ENCODE measurements around the gene IGFBP3.

IGFBP3 gene

DNA sequence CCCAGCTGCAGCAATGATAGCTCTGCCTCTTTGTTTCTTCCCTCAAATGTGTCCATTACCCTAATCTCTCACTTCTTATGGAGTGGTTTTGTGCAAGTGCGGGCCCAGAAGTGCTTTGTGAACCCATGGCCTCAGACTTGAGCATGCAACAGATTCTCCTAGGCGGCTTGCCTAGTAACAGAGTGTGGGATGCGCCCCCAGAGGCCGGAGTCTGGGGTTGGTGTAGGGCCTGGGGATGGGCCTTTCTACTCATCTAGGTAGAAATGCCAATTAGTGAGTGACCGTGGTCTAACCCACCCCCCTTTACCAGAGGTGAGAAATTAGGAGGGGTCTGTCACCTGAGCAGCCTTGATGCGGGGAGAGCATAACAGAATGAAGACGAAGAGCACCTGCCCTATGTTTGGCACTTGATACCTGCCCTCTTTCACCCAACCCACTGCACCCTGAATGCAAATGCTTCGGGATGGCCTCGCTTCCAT, 39.8 kb downstream of the IGFBP3 start:
- Mint-ChIP-seq H3K9me3 (peaks cover 4% of the 10 kb centered on the region), H3K4me3 (no peak overlapping the region), H3K36me3 (no peaks in the 10 kb centered on the region), H3K27ac (no peak overlapping the region), H3K27me3 (peaks cover 17% of the 10 kb centered on the region), H3K4me1 (no peaks in the 10 kb centered on the region)
- ATAC-seq (ENCODE audit: low read depth), result no peak
- no peak for DNase-seq (ENCODE audit: low spot score in 2 of 2)

DNA sequence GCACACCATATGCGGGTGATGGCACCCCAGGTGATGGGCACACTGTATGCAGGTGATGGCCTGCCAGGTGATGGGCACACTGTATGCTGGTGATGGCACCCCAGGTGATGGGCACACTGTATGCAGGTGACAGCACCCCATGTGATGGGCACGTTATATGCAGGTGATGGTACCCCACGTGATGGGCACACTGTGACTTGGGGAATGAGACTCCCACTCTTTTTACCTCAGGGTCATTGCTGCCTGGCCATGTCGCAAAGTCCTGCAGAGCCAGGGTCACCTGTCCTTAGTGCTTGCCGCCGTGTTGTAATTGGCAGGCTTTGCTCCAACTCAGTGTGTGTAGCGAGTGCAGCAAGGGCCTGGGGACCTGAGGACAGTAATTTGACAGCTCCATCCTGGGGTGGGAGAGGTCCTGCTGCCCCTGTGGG, 40.6 kb downstream of the IGFBP3 start:
- H3K27me3 Mint-ChIP-seq, result peaks cover 15% of the 10 kb centered on the region

DNA sequence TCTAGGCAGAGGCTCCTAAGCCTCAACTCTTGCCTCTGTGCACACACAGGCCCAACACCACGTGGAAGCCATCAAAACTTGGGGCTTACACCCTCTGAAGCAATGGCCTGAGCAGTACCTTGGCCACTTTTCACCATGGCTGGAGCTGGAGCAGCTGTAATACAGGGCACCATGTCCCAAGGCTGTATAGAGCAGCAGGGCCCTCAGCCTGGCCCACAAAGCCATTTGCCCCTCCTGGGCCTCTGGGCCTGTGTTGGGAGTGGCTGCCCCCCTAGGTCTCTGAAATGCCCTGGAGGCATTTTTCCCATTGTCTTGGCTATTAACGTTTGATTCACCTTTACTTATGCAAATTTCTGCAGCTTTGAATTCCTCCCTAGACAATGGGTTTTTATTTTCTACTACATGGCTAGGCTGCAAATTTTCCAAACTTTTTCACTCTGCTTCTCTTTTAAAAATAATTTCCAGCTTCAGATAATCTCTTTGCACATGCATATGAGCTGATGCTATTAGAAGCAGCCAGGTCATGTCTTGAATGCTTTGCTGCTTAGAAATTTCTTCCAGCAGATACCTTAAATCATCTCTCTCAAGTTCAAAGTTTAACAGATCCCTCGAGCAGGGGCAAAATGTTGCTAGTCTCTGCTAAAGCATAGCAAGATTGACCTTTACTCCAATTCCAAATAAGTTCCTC, 42.5 kb downstream of the IGFBP3 start:
- DNase-seq (ENCODE audit: low spot score in 2 of 2) (no peak), ATAC-seq (ENCODE audit: low read depth) (no peak)
- Mint-ChIP-seq H3K4me1 (no peaks in the 10 kb centered on the region), H3K4me3 (no peak overlapping the region), H3K27ac (no peak overlapping the region), H3K9me3 (peaks cover 4% of the 10 kb centered on the region), H3K27me3 (peaks cover 5% of the 10 kb centered on the region), H3K36me3 (no peaks in the 10 kb centered on the region)

More for the DNA sequence above, 40.6 kb downstream of the IGFBP3 start:
- ATAC-seq (ENCODE audit: low read depth) (no peak), DNase-seq (ENCODE audit: low spot score in 2 of 2) (no peak)
- peaks cover 4% of the 10 kb centered on the region for H3K9me3 Mint-ChIP-seq
- H3K36me3 Mint-ChIP-seq, result no peaks in the 10 kb centered on the region
- H3K27ac Mint-ChIP-seq, result no peak overlapping the region
- no peaks in the 10 kb centered on the region for H3K4me1 Mint-ChIP-seq
- H3K4me3 Mint-ChIP-seq, result no peak overlapping the region

DNA sequence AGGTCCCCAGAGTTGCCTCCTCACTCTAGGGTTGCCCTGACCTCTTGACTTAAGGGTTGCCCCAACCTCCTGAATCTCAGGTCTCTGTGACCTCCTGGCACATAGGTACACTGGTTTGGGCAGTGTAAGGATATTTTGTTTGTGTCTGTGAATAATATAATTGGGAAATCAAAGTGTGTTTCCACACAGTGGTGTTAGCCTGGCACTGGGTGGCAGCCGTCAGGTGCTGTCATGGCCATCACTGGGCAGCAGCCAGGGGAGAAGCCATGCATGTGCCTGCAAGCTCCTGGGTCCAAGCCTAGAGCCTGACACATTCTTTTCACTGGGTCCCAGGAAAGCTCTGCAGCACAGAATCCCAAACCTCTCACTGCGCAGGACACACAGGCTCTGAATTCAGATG, 44.6 kb downstream of the IGFBP3 start:
- Mint-ChIP-seq H3K36me3 (no peaks in the 10 kb centered on the region), H3K27ac (no peak overlapping the region), H3K27me3 (peaks cover 2% of the 10 kb centered on the region), H3K4me3 (no peak overlapping the region), H3K4me1 (no peaks in the 10 kb centered on the region), H3K9me3 (peaks cover 4% of the 10 kb centered on the region)
- no peak for ATAC-seq (ENCODE audit: low read depth)
- DNase-seq (ENCODE audit: low spot score in 2 of 2), result no peak

DNA sequence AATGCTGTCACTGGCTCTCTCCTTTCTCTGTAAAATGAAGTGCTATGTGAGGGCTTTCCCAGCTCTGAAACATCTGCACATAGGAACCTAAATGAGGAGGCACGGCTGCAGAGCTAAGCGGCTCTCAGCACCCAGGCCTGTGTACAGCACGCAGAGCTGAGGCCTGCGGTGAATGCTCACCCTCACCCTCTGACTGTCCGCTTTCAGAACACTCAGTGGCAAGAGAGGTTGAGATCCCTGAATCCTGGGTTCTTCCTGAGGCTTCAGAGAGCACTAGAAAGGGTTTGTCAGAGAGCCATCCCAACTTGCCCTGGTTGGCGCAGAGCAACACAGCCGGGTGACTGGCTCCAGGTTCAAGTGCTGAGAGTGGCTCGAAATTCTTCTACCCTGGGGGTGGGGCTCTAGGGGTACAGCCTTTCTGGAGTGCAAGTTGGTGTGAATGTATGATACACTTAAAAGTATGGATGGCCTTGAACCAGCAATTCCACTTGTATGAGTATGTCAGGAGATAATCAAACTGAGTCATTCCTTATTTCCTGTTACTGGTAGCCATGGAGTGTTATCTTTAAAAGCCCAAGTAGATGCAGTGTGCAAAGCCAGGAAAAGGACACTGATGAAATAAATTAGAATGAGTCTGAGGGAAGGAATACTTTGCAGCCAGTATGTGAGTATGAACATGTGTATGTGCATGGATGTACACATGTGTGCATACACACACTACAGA, 46.5 kb downstream of the IGFBP3 start:
- ATAC-seq (ENCODE audit: low read depth), result no peak
- Mint-ChIP-seq H3K27me3 (peaks cover 2% of the 10 kb centered on the region), H3K9me3 (peaks cover 4% of the 10 kb centered on the region), H3K4me3 (no peak overlapping the region), H3K4me1 (no peaks in the 10 kb centered on the region), H3K36me3 (no peaks in the 10 kb centered on the region), H3K27ac (no peak overlapping the region)
- DNase-seq (ENCODE audit: low spot score in 2 of 2), result no peak

DNA sequence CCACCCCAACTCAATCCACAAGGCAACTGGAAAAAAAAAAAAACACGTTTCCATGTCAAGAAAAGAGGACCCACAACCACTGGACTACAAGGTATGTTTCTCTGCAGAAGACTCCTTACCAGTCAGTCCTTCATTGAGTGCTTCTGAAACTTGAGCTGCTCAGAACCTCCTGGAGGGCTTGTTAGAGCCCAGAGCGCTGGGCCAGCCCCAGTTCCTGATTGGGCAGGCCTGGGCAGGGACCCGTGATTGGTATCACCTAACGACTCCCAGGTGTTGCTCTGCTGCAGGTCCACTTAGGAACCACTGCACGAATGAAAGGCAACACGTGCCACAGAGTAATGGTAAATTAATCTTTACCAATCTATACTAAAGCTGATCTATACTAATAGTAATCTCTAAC, 47.7 kb downstream of the IGFBP3 start:
- DNase-seq (ENCODE audit: low spot score in 2 of 2) (no peak), ATAC-seq (ENCODE audit: low read depth) (no peak)
- peaks cover 6% of the 10 kb centered on the region for H3K27me3 Mint-ChIP-seq
- H3K9me3 Mint-ChIP-seq, result peaks cover 2% of the 10 kb centered on the region
- H3K4me1 Mint-ChIP-seq, result no peaks in the 10 kb centered on the region
- no peak overlapping the region for H3K27ac Mint-ChIP-seq
- H3K4me3 Mint-ChIP-seq, result no peak overlapping the region
- H3K36me3 Mint-ChIP-seq, result no peaks in the 10 kb centered on the region

DNA sequence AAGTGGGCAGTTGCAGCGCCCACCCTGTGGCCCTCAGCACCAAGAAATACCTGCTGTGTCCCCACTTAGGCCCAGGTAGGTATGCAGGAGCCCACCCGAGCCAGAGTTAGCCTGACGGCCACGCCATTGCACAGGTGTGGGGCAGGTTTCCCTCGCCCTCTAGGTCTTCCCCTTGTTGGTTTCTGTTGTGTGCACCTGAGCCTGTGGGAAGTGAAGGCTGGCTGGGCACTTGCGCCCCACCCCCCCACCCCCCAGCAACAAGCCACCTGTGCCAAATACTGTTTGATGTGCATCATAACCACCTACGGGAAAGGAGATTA, 48.1 kb downstream of the IGFBP3 start, which contains the start of gene CCDC201:
TSS of gene CCDC201 (minus strand) at position 48 of the 320 bp plus-strand sequence. CDS start 75 bp downstream, outside the sequence.
- Mint-ChIP-seq H3K4me1 (no peaks in the 10 kb centered on the region), H3K36me3 (no peaks in the 10 kb centered on the region), H3K27me3 (peaks cover 6% of the 10 kb centered on the region), H3K9me3 (peaks cover 2% of the 10 kb centered on the region), H3K4me3 (no peak within 1 kb of the TSS), H3K27ac (no peak within 1 kb of the TSS)
- no peak for ATAC-seq (ENCODE audit: low read depth)
- no peak for DNase-seq (ENCODE audit: low spot score in 2 of 2)

DNA sequence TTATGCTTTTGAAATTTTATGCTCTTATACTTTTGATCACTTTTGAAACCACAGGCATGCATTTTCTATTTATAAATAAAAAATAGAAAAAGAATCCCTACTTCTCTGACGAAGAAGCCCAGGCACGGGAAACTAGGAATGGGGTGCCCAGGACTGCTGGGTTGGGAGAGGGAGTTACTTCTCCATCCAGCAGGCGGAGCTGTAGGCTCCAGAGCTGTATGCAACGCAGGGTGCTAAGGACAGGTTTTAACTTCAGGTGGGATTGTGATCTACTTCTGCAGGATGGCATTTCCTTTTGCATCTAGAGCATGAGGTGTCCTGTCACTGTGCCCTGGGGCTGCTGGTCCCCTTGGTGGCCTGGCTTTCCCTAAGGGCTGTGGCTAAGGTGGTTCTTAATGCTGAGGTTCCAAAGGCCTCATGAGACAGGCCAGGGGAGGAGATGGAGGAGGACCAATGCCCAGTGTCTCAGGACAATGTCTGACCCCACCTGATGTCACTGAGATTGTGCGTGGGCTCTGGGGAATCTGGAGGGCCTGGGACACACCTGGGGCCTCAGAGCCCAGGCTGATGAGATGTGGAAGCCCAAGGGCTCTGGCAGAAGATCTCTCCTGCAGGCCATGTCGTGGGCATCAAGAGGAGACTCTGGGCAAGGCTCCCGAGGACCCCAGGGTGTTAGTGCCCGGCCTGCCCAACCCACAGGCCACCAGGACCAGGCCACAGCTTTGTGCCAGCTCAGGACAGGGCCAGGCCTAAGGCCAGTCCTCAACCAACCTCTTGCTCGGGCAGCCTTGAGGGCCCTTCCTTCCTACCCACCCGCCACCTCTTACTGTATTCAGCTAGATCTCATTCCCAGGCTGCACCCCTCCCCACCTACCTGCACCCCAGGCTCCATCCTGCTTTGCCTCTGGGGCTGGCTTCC, 48.7 kb downstream of the IGFBP3 start:
- peaks cover 8% of the 10 kb centered on the region for H3K27me3 Mint-ChIP-seq
- no peak for ATAC-seq (ENCODE audit: low read depth)

DNA sequence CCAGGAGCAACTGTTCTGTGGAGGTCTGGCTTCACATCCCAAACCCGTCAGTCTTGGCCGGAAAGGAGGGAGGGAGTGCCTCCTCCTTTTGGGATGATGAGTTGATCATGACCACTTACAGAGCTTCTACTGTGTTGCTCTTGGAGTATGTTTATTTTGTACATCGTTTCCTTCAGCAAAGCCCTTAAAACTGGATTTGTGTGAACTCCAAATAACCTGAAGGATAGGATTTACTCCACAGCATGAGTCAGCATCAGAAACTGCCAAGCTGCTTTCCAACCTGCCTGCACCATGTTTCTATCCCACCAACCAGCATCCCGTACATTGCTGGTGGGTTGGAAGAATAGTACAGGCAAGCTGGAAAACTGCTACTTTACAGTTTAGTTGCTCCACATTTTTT, 51.6 kb downstream of the IGFBP3 start:
- DNase-seq (ENCODE audit: low spot score in 2 of 2) (no peak), ATAC-seq (ENCODE audit: low read depth) (no peak)
- H3K4me3 Mint-ChIP-seq, result no peak overlapping the region

More for the DNA sequence above, 48.7 kb downstream of the IGFBP3 start:
- H3K4me3 Mint-ChIP-seq, result no peak overlapping the region
- H3K27ac Mint-ChIP-seq, result no peak overlapping the region
- DNase-seq (ENCODE audit: low spot score in 2 of 2), result no peak
- H3K9me3 Mint-ChIP-seq, result peaks cover 3% of the 10 kb centered on the region
- no peaks in the 10 kb centered on the region for H3K4me1 Mint-ChIP-seq
- H3K36me3 Mint-ChIP-seq, result no peaks in the 10 kb centered on the region

DNA sequence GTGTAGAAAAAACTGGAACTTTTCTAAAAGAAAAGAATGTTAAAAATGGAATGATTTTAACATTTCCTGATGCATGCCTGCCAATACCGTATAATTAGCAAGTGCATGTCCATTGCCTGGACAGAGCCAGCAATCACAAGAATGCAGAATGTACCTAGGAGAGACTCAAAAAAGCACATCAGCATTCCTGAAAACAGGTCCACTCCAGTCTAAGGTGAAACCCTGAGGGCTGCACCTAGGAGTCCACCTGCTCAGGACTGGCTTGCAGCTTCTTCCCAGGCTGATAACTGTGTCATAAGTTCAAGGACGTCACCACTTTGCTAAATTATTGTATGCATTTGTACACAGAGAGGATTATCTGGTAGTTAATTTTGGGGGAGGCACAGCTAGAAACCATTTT, 53.6 kb downstream of the IGFBP3 start:
- peaks cover 2% of the 10 kb centered on the region for H3K9me3 Mint-ChIP-seq
- H3K36me3 Mint-ChIP-seq, result no peaks in the 10 kb centered on the region

More for the DNA sequence above, 51.6 kb downstream of the IGFBP3 start:
- peaks cover 2% of the 10 kb centered on the region for H3K9me3 Mint-ChIP-seq
- no peaks in the 10 kb centered on the region for H3K36me3 Mint-ChIP-seq
- H3K27ac Mint-ChIP-seq, result no peak overlapping the region
- H3K4me1 Mint-ChIP-seq, result no peaks in the 10 kb centered on the region
- peaks cover 11% of the 10 kb centered on the region for H3K27me3 Mint-ChIP-seq

DNA sequence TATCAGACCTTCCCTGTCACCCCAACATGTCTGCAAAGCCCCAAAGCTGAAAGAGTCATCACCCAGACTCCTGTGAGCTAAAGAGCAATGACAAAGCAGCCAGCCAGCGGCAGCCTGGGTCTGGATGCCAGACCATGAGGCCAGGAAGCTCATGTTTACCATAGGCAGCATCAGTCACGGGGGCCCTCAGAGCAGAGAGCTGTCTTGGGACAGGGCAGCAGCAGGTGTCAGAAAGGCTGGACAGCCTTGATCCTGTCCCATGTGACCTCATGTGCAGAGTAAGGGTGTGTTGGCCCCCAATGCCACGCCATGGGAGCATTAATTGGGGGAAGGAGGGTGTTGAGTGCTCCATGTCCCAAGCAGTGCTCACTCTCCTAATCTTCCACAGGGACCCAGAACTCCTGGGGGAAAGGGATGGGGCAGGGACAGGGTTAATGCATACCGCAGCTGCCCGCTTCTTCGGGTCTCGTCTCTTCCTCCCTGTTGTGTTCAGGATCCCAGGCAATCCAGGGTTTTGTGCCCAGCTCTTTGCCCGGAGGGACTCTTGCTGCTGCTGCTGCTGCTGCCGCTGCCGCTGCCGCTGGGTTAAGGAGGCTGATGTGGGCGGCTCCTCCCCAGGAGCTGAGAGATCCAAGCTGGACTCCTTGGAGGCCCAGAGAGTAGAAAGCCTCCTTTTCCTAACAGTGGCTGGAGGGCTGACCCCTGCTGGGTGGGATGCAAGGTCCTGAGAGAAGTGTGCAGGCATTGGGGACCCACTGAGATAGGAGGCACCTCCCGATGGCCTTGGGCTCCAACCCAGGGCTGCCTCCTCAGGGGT, 55.3 kb downstream of the IGFBP3 start:
- no peak for DNase-seq (ENCODE audit: low spot score in 2 of 2)
- Mint-ChIP-seq H3K9me3 (peaks cover 2% of the 10 kb centered on the region), H3K4me3 (no peak overlapping the region), H3K27me3 (peaks cover 16% of the 10 kb centered on the region), H3K36me3 (no peaks in the 10 kb centered on the region), H3K27ac (no peak overlapping the region), H3K4me1 (no peaks in the 10 kb centered on the region)
- ATAC-seq (ENCODE audit: low read depth), result no peak

More for the DNA sequence above, 53.6 kb downstream of the IGFBP3 start:
- H3K4me1 Mint-ChIP-seq, result no peaks in the 10 kb centered on the region
- DNase-seq (ENCODE audit: low spot score in 2 of 2), result no peak
- H3K27ac Mint-ChIP-seq, result no peak overlapping the region
- no peak for ATAC-seq (ENCODE audit: low read depth)
- peaks cover 18% of the 10 kb centered on the region for H3K27me3 Mint-ChIP-seq
- H3K4me3 Mint-ChIP-seq, result no peak overlapping the region

DNA sequence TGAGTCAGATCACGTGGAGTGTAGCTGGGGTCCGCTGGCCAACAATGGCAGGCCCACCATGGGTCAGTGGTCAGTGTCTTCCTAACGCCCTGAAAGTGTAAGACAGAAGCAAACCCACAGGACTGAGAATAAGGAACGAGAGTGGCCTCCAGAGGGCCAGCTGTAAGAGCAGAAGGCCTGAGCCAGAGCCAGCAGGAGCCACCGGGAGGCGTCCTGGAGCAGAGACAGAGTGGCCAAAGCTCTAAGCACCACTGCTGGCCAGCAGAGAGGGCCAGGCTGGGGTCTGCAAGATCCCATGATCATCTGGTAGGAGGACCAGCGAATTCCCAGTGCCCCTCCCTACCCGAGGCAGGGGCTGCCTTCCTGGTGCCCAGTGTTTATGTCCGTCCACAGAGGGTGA, 57.4 kb downstream of the IGFBP3 start:
- H3K36me3 Mint-ChIP-seq, result no peaks in the 10 kb centered on the region
- DNase-seq (ENCODE audit: low spot score in 2 of 2), result no peak
- peaks cover 2% of the 10 kb centered on the region for H3K9me3 Mint-ChIP-seq
- no peak overlapping the region for H3K27ac Mint-ChIP-seq
- no peak overlapping the region for H3K4me3 Mint-ChIP-seq
- no peaks in the 10 kb centered on the region for H3K4me1 Mint-ChIP-seq
- H3K27me3 Mint-ChIP-seq, result peaks cover 14% of the 10 kb centered on the region
- ATAC-seq (ENCODE audit: low read depth), result no peak
